ENCODE results near the gene ADAT3.

GRCh38 chr19:1905863-1906375 is 720 bp downstream of the ADAT3 start:
- TF ChIP-seq, protein P1, sequence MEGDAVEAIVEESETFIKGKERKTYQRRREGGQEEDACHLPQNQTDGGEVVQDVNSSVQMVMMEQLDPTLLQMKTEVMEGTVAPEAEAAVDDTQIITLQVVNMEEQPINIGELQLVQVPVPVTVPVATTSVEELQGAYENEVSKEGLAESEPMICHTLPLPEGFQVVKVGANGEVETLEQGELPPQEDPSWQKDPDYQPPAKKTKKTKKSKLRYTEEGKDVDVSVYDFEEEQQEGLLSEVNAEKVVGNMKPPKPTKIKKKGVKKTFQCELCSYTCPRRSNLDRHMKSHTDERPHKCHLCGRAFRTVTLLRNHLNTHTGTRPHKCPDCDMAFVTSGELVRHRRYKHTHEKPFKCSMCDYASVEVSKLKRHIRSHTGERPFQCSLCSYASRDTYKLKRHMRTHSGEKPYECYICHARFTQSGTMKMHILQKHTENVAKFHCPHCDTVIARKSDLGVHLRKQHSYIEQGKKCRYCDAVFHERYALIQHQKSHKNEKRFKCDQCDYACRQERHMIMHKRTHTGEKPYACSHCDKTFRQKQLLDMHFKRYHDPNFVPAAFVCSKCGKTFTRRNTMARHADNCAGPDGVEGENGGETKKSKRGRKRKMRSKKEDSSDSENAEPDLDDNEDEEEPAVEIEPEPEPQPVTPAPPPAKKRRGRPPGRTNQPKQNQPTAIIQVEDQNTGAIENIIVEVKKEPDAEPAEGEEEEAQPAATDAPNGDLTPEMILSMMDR (IDR thresholded peaks at IDR 0.05; ENCODE audit: insufficient read depth, low read depth, low read length), result no peak
- TF ChIP-seq EZH2 (IDR thresholded peaks at IDR 0.05; ENCODE audit: insufficient read depth, low read length), result no peak
